ENCODE data around the gene CUEDC1. TPM values are rescaled to one million over a fixed set of nuclear protein-coding genes. Genes with fewer than 3 reads are reported as not detected.
A peak's percentile ranks its signal among the peaks of the same experiment; 100 is the strongest.

CUEDC1 gene
- total and polyA plus RNA-seq, 2 of the 13 experiments (the other 11 are each of a cell fraction or from before 2014, with no cell fraction given), result 7.4 to 12.9 TPM

GRCh38 chr17:57975044-57975443, 19.8 kb upstream of the CUEDC1 start (continued):
- TF ChIP-seq FOXP4 (CRISPR knock-in tag; IDR thresholded peaks at IDR 0.05) (peak; percentile 47; the same call in 1 of the 2 replicates), TEAD3 (CRISPR knock-in tag; optimal IDR thresholded peaks at IDR 0.05; ENCODE audit: borderline replicate concordance) (peak; percentile 42), CEBPG (CRISPR knock-in tag; IDR thresholded peaks at IDR 0.05) (peak; percentile 95), ATF2 (CRISPR knock-in tag; IDR thresholded peaks at IDR 0.05) (peak; percentile 41; the same call in 1 of the 2 replicates), NR1H2 (CRISPR knock-in tag; IDR thresholded peaks at IDR 0.05; ENCODE audit: borderline replicate concordance, low read depth) (no peak), ZNF619 (CRISPR knock-in tag; IDR thresholded peaks at IDR 0.05) (no peak), KLF11 (CRISPR knock-in tag; IDR thresholded peaks at IDR 0.05) (0 out of 2 replicates have a peak, but pooled peaks have one; percentile 52), KDM6A (CRISPR knock-in tag; IDR thresholded peaks at IDR 0.05; ENCODE audit: low read depth) (peak; percentile 34; the same call in 1 of the 2 replicates), ZNF33B (CRISPR knock-in tag; IDR thresholded peaks at IDR 0.05) (0 out of 2 replicates have a peak, but pooled peaks have one; percentile 24), PRMT3 (CRISPR knock-in tag; IDR thresholded peaks at IDR 0.05; ENCODE audit: borderline replicate concordance, low read depth) (no peak), RCOR2 (CRISPR knock-in tag; IDR thresholded peaks at IDR 0.05) (0 out of 2 replicates have a peak, but pooled peaks have one; percentile 46), HDAC2 (CRISPR knock-in tag; IDR thresholded peaks at IDR 0.05) (peak; percentile 84), PPARG (CRISPR knock-in tag; conservative IDR thresholded peaks at IDR 0.05) (0 out of 2 replicates have a peak, but pooled peaks have one; percentile 36), CEBPB (IDR thresholded peaks at IDR 0.05; ENCODE audit: borderline replicate concordance, low read depth, low read length) (peak; percentile 96), SOX5 (CRISPR knock-in tag; IDR thresholded peaks at IDR 0.05; ENCODE audit: borderline replicate concordance) (peak; percentile 49; the same call in 1 of the 2 replicates), RARA (CRISPR knock-in tag; IDR thresholded peaks at IDR 0.05) (0 out of 2 replicates have a peak, but pooled peaks have one; percentile 14)
- TF ChIP-seq, protein P1, sequence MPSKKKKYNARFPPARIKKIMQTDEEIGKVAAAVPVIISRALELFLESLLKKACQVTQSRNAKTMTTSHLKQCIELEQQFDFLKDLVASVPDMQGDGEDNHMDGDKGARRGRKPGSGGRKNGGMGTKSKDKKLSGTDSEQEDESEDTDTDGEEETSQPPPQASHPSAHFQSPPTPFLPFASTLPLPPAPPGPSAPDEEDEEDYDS (CRISPR knock-in tag; IDR thresholded peaks at IDR 0.05), result peak; percentile 69
- TF ChIP-seq, protein P2, sequence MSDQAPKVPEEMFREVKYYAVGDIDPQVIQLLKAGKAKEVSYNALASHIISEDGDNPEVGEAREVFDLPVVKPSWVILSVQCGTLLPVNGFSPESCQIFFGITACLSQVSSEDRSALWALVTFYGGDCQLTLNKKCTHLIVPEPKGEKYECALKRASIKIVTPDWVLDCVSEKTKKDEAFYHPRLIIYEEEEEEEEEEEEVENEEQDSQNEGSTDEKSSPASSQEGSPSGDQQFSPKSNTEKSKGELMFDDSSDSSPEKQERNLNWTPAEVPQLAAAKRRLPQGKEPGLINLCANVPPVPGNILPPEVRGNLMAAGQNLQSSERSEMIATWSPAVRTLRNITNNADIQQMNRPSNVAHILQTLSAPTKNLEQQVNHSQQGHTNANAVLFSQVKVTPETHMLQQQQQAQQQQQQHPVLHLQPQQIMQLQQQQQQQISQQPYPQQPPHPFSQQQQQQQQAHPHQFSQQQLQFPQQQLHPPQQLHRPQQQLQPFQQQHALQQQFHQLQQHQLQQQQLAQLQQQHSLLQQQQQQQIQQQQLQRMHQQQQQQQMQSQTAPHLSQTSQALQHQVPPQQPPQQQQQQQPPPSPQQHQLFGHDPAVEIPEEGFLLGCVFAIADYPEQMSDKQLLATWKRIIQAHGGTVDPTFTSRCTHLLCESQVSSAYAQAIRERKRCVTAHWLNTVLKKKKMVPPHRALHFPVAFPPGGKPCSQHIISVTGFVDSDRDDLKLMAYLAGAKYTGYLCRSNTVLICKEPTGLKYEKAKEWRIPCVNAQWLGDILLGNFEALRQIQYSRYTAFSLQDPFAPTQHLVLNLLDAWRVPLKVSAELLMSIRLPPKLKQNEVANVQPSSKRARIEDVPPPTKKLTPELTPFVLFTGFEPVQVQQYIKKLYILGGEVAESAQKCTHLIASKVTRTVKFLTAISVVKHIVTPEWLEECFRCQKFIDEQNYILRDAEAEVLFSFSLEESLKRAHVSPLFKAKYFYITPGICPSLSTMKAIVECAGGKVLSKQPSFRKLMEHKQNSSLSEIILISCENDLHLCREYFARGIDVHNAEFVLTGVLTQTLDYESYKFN (CRISPR knock-in tag; conservative IDR thresholded peaks at IDR 0.05), result peak; percentile 69
- TF ChIP-seq, protein P3, sequence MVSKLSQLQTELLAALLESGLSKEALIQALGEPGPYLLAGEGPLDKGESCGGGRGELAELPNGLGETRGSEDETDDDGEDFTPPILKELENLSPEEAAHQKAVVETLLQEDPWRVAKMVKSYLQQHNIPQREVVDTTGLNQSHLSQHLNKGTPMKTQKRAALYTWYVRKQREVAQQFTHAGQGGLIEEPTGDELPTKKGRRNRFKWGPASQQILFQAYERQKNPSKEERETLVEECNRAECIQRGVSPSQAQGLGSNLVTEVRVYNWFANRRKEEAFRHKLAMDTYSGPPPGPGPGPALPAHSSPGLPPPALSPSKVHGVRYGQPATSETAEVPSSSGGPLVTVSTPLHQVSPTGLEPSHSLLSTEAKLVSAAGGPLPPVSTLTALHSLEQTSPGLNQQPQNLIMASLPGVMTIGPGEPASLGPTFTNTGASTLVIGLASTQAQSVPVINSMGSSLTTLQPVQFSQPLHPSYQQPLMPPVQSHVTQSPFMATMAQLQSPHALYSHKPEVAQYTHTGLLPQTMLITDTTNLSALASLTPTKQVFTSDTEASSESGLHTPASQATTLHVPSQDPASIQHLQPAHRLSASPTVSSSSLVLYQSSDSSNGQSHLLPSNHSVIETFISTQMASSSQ (IDR thresholded peaks at IDR 0.05; ENCODE audit: low read depth), result no peak
- TF ChIP-seq, protein P3 (CRISPR knock-in tag; IDR thresholded peaks at IDR 0.05; ENCODE audit: borderline replicate concordance), result peak; percentile 19; the same call in 1 of the 2 replicates

Measured in HepG2 (cell line).